Measurements from ENCODE around the gene TCTA. TPM values are rescaled to one million over a fixed set of nuclear protein-coding genes. Genes with fewer than 3 reads are reported as not detected.

TCTA gene
- total and polyA plus RNA-seq, 9 of the 15 experiments (the other 6 are each of a cell fraction or from before 2014, with no cell fraction given), result 4.0 to 15.4 (median 8.2) TPM

- TF ChIP-seq CBFB (CRISPR knock-in tag; IDR thresholded peaks at IDR 0.05) (0 out of 2 replicates have a peak, but pooled peaks have one; percentile 26), GTF2B (IDR thresholded peaks at IDR 0.05; ENCODE audit: extremely low read depth, insufficient read length) (peak; percentile 84), CSDE1 (IDR thresholded peaks at IDR 0.05) (no peak), CBX5 (IDR thresholded peaks at IDR 0.05; ENCODE audit: borderline replicate concordance, low read depth) (no peak), MEIS2 (IDR thresholded peaks at IDR 0.05; ENCODE audit: partially characterized antibody) (peak; percentile 92), IFI16 (CRISPR knock-in tag; IDR thresholded peaks at IDR 0.05) (no peak), E2F1 (CRISPR knock-in tag; IDR thresholded peaks at IDR 0.05) (no peak), HCFC1 (IDR thresholded peaks at IDR 0.05; ENCODE audit: low read depth, low read length) (peak; percentile 5; the same call in 1 of the 2 replicates), ZNF764 (CRISPR knock-in tag; IDR thresholded peaks at IDR 0.05; ENCODE audit: low read depth) (no peak), ZBTB11 (CRISPR knock-in tag; IDR thresholded peaks at IDR 0.05) (peak in 1 of 3 experiments; percentile 81; a peak in 2 of 6 replicates), MCM2 (IDR thresholded peaks at IDR 0.05; ENCODE audit: low read depth) (no peak), HMGXB4 (CRISPR knock-in tag; IDR thresholded peaks at IDR 0.05) (peak; percentile 10; the same call in 1 of the 2 replicates), NRF1 (conservative IDR thresholded peaks at IDR 0.05 in 1 of 2, IDR thresholded peaks at IDR 0.05 in 1 of 2) (peak; percentile 99), ZBTB26 (CRISPR knock-in tag; IDR thresholded peaks at IDR 0.05) (no peak), ZNF778 (CRISPR knock-in tag; IDR thresholded peaks at IDR 0.05) (no peak), BHLHE40 (IDR thresholded peaks at IDR 0.05; ENCODE audit: low read length) (peak; percentile 9; the same call in 1 of the 2 replicates), CTBP1 (IDR thresholded peaks at IDR 0.05; ENCODE audit: borderline replicate concordance) (no peak; the same call in none of the 2 replicates), FOXJ3 (CRISPR knock-in tag; IDR thresholded peaks at IDR 0.05) (no peak), PML (IDR thresholded peaks at IDR 0.05; ENCODE audit: low read length) (peak; percentile 82), MAZ (CRISPR knock-in tag; conservative IDR thresholded peaks at IDR 0.05 in 1 of 2, IDR thresholded peaks at IDR 0.05 in 1 of 2) (peak; percentile 45 to 86; a peak in 3 of 4 replicates)
These were observed at the start of gene TCTA, which contains the start of gene RHOA (continued) for GRCh38 chr3:49411968-49412631.

Data from K562 (cell line).